Stimulated activated CD4-positive, alpha-beta T cell treated with anti-CD3 and anti-CD28 coated beads, Interleukin-2, amount 100 ng/mL, for 24 hours (primary cell): ENCODE measurements around the gene GIGYF2.
A peak's percentile ranks its signal among the peaks of the same experiment; 100 is the strongest.
"Not testable (repeated sequence)": the region's sequence is repeated elsewhere in the genome, so short reads cannot be mapped to it uniquely, and the experiment has no call there.

Source experiments
- DNase-seq, 2 donors: peaks; one replicate each; pipeline ENCODE4 v3.0.0-alpha.2; 2020

Gene GIGYF2, protein sequence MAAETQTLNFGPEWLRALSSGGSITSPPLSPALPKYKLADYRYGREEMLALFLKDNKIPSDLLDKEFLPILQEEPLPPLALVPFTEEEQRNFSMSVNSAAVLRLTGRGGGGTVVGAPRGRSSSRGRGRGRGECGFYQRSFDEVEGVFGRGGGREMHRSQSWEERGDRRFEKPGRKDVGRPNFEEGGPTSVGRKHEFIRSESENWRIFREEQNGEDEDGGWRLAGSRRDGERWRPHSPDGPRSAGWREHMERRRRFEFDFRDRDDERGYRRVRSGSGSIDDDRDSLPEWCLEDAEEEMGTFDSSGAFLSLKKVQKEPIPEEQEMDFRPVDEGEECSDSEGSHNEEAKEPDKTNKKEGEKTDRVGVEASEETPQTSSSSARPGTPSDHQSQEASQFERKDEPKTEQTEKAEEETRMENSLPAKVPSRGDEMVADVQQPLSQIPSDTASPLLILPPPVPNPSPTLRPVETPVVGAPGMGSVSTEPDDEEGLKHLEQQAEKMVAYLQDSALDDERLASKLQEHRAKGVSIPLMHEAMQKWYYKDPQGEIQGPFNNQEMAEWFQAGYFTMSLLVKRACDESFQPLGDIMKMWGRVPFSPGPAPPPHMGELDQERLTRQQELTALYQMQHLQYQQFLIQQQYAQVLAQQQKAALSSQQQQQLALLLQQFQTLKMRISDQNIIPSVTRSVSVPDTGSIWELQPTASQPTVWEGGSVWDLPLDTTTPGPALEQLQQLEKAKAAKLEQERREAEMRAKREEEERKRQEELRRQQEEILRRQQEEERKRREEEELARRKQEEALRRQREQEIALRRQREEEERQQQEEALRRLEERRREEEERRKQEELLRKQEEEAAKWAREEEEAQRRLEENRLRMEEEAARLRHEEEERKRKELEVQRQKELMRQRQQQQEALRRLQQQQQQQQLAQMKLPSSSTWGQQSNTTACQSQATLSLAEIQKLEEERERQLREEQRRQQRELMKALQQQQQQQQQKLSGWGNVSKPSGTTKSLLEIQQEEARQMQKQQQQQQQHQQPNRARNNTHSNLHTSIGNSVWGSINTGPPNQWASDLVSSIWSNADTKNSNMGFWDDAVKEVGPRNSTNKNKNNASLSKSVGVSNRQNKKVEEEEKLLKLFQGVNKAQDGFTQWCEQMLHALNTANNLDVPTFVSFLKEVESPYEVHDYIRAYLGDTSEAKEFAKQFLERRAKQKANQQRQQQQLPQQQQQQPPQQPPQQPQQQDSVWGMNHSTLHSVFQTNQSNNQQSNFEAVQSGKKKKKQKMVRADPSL (N-terminal part only)

DNA sequence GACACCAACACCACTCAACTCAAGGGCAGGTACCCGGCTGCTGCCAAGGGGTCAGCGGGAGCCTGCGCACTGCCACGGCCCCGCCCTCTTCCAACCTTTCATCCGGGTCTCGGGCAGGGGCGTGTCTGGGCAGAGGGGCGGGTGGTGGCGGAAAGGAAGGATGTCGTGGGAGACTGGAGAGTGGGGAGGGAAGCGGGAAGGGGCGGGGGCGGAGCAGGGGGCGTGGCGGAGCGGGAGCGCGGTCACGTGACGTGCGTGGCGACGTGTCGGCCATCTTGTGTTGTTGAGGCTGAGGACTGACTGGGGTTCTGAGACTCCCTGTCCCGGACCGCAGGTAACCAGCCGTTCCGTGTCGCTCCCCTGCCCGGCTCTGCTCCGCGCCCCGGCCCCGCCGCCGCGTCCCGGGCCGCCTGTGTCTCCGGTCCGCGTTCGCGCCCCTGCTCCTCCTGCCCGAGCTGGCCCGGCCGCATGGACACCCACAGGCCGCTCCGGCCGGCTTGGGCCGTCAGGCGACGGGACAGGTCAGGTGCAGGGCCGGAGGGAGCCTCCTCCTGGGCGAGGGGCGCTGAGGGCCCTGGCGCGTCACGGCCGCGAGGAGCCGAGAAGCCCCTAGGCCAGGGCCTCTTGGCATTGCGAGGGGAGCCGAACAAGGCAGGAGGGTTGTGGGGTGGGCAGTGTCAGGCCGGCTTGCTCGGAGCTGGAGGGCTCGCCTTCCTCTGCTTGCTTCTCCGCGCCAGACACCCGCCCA is at the start of gene GIGYF2:
Gene GIGYF2, plus strand, starts transcription at position 273 of the 748 bp plus-strand sequence. CDS start 37,867 bp downstream, outside the sequence.
- DNase-seq: peak; percentile 96 to 97

DNA sequence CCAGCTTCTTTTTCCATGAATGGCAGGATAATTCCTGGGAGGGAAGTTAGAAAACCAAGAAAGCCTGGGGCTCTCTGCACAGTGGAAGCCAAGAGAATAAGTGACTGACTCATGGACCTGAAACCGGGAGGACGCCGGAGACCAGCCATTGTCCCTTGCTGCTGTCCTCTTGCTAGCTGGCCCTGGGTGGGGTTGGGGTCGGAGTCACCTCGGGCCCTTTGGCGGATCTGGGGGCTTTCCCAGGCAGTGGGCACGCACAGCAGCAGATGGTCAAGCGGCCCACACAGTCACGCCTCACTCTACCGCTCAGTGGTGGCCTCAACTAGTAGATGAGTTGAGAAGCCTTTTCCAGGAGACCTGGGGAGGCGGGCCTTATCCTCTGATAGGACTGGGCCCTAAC is 48.1 kb upstream of the GIGYF2 start:
- no peak for DNase-seq

DNA sequence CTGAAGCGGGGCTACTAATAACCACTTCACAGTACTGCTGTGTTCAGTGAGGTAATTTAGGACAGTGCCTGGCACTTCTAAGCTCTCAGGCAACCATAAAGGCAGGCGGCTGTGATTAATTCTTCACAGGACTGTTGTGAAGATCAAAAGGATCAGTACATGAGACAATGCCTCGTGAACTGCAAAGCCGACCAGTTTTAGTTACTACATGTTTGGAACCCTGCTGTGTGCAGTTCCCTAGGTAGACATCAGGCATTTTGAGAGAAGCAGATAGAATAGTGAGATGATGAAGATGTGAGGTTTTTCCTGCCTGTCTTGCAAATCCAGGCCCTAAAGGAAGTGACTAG is 44.7 kb upstream of the GIGYF2 start:
- no peak for DNase-seq

DNA sequence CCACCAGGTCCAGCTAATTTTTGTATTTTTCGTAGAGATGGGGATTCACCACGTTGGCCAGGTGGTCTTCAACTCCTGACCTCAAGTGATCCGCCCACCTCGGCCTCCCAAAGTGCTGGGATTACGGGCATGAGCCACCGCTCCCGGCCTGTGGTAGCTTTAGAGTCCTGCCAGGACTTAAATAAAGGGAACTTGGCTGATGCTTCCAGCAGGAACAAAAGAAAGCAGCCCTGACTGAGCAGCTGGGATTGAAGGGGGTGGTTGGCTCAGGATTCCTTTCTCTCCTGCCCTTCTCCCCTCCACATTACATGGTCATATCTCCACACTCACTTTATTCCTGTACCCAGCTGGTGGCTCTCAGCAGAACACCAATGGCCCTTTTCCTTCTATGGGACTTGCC is 43.7 kb upstream of the GIGYF2 start:
- no peak for DNase-seq

DNA sequence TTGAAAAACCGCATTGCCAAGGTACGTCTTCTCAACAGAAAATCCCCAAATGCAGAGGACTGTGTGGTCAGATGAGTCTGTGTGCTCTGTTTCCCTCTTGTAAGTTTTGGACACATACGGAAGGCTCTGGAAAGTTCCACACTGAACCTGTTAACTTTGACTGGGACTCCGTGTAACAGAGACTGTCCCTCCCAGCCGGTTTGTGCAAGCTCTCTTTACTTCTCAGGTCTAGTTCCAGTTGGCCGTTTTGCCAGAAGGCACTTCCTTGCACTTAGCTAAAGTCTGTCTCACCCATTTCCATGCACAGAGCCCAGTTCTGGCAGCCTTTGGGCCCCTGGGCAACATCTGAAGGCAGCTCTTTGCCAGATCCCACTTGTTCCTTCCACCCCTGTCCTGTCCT is 41.7 kb upstream of the GIGYF2 start:
- DNase-seq: no peak

DNA sequence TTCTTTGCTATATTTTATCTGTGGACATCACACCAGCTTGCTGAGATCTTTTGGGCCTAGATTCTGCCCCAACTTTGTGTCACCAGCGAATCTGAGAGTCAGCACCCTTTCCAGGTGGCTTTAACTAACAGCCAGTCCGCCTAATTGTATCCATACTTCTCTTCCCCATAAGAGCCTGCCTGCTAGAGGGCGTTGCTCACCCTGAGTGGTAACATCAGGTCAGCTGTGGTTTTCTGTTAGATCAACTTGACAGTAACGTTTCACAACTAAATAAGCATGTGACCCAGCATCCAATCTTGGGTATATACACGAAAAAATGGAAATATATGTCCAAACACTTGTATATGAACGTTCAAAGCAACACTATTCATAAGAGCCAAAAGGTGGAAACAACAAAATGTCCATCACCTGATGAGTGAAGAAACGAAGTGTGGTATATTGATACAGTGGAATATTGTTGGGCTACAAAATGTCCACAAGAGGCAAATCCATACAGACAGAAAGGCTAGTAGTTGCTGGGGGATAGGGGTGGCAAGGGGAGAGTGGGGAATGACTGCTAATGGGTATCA is 38.8 kb upstream of the GIGYF2 start:
- DNase-seq: no peak

DNA sequence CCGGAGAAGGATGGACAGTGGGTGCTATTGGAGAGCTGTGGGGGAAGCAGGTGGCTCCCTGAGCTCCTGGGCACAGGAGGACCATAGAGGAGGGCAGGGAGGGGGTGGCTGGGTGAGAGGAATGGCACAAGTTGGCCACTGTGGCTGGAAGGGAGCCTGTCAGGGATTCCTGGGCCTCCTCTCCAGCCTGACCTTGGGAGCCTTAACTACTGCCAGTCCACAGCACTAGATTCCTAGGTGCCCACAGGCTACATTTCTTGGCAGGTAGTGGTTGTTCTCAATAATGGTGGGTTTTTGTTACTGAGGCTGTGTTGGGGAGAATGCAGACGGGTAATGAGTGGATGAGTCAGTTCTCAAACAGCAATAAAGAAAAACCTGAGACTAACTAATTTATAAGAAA is 37.8 kb upstream of the GIGYF2 start:
- no peak for DNase-seq

DNA sequence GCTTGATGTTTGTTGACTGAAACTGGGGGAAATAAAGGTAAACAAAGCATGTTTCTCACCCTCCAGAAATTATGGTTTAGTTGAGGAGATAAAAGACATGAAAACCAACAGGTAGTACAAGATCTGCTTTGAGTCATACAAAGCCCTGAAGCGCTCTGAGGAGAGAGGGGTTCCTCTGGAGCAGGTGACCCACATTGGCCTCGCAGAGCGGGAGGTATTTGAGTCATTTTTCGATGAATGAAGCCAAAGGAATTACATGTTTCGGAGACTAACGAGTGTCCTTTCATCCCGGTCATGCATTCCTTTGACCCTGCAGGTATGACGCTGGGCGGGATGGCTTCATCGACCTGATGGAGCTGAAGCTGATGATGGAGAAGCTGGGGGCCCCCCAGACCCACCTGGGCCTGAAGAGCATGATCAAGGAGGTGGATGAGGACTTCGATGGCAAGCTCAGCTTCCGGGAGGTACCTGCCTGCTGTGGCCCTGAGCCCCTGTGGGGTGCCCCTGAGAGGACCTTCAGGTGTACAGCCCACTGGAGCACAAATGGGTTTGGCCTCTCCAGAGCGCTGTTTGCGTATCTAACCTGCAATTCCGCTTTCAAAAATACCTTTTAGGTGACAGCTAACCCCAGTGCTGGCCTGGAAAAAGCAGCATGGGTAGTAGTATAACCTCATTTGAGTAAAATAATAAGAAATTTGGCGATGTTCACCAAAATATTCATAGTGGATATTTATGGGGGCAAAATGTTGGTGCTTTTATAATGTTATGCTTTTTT is 34.5 kb upstream of the GIGYF2 start:
- no peak for DNase-seq

DNA sequence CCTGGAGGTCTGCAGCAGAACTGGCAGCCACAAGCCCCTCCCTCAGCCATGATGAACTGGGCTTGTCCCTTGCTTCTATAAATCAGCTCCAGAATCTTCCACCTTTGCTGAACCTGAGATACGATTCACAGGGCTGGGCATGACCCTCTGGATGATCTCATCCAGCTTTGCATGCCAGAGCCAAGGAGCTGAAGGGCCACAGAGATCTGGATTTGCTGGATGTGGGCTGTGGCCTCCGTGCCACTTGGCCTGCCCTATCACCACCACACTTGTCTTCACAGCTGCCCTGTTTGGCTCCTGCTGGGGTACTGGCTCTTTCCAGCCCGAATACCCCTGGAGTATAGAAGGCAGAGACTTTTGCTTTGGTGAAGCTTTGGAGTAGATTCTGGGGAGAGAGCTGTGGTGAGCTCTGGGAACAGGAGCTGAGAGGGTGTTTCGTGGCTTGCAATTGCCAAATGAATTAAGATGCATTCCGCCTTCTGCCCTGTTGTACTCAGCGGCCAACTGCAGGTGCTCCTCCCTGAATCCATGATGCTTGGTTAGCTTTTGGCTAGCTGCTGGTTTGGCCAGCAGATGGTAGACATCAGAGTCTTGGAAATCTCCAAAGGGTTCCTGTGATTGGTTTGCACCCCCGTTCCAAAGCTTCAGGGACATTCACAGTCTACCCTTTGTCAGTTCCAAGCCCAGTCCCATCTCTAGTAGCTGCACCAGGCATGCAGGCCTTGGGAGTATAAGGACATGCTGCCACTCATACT is 30.9 kb upstream of the GIGYF2 start:
- DNase-seq: no peak

DNA sequence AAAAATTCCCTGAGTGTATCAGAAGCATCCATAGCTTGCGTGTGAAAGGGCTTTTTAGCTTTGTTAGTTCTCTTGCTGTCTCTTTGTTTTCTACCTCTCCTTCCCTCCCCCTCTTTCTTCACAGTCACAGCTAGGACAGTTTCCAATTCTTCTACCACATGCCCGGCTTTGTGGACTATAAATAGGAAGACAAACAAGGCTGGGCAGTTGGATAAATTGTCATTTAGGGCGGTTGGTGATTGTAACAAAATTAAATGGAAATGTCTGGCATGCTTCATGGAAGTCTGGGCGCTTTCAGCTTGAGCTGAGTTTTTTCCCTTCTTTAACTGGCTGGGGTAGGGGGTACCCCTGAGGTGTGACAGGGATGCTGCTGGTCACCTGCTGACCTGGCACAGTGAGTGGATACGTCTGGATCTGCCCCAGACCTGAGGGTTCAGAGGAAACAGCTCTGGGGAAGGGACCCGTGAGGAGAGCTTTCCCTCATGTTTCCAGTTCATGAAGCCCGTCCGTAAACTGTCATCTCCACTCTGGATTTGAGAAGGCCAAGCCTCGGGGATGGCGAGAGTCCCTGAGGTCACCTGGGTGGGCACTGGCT is 29.0 kb upstream of the GIGYF2 start:
- DNase-seq: no peak

DNA sequence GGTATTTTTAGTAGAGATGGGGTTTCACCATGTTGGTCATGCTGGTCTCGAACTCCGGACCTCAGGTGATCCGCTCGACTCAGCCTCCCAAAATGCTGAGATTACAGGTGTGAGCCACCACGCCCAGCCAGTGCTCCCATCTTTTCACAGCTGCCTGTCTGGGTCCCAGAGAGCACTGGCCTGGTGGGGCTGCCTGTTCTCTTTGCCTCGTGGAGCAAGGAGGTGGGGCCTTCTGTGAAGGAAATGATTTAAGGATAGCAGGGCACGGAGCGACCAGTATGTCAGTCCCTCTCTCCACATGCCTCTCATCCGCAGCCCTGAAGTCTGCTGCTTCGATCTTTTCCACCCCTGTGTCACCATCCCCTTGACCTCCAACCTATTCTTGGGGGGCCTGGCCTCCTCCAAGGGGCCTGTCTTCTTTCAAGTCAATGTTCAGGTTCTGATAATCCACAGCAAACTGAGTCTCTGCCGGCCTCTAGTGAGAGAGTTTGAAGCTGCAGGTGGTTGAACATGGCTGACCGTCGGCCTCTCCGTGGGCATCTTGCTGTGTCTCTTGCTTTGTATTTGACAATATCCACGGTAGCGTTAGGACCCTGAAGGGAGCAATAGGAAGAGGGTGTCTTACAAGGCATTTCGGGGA is 28.2 kb upstream of the GIGYF2 start:
- no peak for DNase-seq

DNA sequence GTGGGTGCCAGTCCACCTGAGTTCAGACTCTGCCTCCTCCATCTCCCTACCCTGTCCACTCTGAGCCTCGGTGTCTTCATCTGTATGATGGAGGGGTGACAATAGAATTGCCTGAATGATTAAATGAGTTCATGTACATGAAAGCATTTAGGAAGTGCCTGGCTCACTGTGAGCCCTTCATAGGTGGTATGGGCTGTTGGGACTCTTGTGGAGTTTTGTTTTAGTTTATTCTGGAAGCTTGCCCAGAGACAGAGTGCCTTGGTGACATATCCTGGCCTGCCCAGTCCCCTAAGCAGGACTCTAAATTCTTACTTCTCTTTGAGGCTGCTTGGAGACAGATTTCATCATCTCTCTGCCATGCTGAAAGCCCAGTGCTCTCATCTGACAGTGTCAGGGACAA is 24.5 kb upstream of the GIGYF2 start:
- no peak for DNase-seq

DNA sequence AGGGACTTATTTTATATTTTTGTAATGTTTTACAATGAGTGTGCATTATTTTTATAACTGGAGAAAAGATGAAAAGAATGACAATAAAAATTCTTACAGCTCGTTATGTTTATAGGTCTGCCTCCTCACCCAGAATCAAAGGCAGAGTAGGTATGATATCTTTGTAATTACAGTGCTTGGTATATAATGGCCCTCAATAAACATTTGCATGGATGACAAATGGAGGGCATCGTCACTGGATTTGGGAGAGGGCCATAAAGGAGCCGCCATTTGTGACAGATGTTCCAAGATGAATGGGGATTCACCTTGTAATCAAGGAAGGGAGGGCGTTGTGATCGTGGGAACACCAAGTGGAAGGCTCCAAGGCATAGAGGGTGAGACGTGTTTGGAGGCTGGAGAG is 22.6 kb upstream of the GIGYF2 start:
- no peak for DNase-seq

DNA sequence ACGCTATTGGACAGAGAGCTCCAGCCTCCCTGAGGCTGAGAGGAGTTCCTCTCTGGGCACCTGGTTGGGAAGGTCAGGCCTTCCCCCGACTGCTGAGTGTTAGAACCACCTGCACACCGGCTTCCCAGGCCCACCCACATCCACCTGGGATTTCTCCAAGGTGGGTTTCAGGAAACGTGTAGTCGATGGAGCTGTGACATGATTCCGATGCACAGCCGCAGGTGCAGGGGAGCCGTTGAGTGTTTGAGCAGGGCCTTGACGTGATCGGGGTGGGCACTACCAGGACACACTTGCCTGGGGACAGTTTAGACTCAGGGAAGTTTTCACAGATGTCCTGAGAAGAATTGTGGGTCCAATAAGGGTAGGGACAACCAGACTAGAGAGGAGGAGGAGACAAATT is 21.8 kb upstream of the GIGYF2 start:
- DNase-seq: no peak

DNA sequence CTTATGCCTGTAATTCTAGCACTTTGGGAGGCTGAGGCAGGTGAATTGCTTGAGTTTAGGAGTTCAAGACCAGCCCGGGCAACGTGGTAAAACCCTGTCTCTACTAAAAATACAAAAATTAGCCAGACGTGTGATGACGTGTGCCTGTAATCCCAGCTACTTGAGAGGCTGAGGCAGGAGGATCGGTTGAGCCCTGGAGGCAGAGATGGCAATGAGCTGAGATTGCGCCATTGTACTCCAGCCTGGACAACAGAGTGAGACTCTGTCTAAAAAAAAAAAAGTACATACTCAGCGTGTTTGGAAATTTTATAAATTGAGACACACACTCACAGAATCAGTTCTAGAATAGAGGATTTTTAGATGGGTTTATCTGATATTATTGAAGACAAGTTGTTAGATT is 17.1 kb upstream of the GIGYF2 start:
- DNase-seq: no peak

DNA sequence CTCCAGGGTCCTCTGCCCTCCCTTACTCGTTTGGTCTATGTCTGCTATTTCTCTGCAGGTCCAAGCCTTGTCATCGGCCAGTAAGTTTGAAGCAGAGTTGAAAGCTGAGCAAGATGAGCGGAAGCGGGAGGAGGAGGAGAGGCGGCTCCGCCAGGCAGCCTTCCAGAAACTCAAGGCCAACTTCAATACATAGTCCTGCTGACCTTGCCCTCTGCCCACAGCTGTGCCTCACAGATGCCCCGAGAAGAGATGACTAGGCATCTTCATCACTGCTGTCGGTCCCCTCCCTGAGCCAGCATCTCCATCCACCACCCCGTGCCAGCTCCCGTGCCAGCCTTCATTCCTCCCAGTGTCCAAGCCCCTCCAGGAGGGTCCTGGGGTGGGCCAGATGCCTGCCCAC is 15.6 kb upstream of the GIGYF2 start:
- no peak for DNase-seq

DNA sequence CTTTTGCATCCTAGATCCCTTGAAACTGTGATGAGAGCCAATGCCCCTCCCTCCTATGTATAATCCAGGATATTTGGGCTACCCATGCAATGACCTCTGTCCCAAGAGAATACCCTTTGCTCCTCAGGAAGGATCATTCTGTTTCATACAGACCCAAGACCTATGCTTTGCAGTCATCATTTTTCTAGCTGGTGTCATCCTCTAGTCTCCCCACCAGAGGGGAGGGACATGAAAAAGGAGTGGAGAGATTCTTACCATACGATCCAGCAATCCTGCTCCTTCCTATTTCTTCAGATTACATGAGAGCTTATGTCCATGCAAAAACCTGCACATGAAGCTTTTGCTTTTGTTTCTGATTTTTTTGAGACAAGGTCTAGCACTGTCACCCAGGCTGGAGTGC is 13.8 kb upstream of the GIGYF2 start:
- DNase-seq: no peak

DNA sequence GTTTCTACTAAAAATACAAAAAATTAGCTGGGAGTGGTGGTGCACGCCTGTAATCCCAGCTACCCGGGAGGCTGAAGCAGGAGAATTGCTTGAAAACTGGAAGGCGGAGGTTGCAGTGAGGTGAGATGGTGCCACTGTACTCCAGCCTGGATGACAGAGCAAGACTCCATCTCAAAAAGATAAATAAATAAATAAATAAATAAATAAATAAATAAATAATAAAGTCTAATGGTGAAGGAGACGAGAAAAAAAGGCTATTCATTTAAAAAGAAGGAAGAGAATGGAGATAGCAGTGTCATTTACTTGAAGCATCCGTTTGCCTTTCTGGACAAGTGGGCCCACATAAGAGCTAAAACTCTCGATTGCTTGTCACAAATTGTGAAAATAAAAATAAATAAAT is 11.7 kb upstream of the GIGYF2 start:
- DNase-seq: not testable (repeated sequence)

DNA sequence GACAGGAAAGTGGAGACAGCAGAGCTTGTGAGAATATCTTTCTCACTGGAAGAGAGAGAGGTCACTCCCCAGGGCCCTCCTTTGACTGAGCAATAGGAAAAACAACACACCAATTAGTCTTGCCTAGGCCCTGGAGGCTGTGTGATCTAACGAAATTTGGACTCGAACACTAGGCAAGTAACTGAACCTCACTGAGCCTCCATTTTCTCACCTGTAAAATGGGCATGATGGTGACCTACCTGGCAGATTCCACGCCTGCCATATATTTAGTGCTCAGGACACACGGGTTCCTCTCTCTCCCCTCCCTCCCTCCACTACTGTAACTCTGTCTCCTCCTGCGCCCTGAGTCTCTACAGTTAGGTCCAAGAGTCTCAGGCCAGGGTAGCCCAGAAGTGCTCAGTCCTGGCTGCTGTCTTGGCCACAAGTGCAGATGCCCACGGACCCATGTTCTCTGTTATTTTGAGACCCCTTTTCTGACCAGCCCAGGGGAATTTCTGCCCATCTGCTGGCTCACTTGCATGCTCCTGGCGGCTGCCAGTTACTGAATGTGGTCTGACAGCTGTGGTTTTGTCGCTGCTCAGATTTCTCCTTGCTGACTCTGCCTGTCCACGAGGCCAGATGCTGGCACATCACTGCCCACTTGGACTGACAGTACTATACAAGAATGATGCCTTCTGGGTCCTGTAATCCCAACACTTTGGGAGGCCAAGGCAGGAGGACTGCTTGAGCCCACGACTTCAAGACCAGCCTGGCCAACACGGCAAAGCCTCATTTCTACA is 9.6 kb upstream of the GIGYF2 start:
- DNase-seq: no peak
